HUES64 (cell line): ENCODE results near the gene CYP2F1.
"Not testable (repeated sequence)": the region's sequence is repeated elsewhere in the genome, so short reads cannot be mapped to it uniquely, and the experiment has no call there.

ENCODE experiments used
- H3K27ac ChIP-seq: 2 replicates; pipeline ENCODE4 v1.7.0; 2013; ENCODE audit warnings: low read depth, low read length, inconsistent platforms
- H3K27me3 ChIP-seq: 2 replicates; pipeline ENCODE4 v1.6.1; 2013; ENCODE audit warnings: mild to moderate bottlenecking, low read length; ENCODE audit not compliant: insufficient read depth
- H3K36me3 ChIP-seq: 2 replicates; pipeline ENCODE4 v1.6.1; 2013; ENCODE audit warnings: mild to moderate bottlenecking, low read length; ENCODE audit not compliant: insufficient read depth
- H3K4me1 ChIP-seq: 2 replicates; pipeline ENCODE4 v1.6.1; 2013; ENCODE audit warnings: mild to moderate bottlenecking, low read length, moderate library complexity; ENCODE audit not compliant: insufficient read depth
- H3K4me3 ChIP-seq: 2 replicates; pipeline ENCODE4 v1.5.1; 2013; ENCODE audit warnings: mild to moderate bottlenecking, low read length, moderate library complexity
- H3K9ac ChIP-seq: 2 replicates; pipeline ENCODE4 v1.6.1; 2013; ENCODE audit warnings: mild to moderate bottlenecking, low read depth, low read length
- H3K9me3 ChIP-seq: 2 replicates; pipeline ENCODE4 v1.6.1; 2013; ENCODE audit warnings: low read depth, low read length; ENCODE audit not compliant: insufficient read depth
- WGBS: fragments of 150-250, 120-280 bp; methylation state at CpG from one replicate; pipeline ENCODE4 v1.1.7; 2013; ENCODE audit warnings: missing lambda C conversion rate; 5-methylcytosine and 5-hydroxymethylcytosine counted together

Gene CYP2F1

GRCh38 chr19:41102210-41102609 is 12.0 kb upstream of the CYP2F1 start:
- H3K9ac ChIP-seq, H3K36me3 ChIP-seq, H3K4me1 ChIP-seq, H3K27ac ChIP-seq, H3K4me3 ChIP-seq, H3K27me3 ChIP-seq: not testable (repeated sequence)
- WGBS = 100% methylated on average over 1 of the region's 1 CpG
- peaks cover 11% of the 10 kb centered on the region for H3K9me3 ChIP-seq

GRCh38 chr19:41106177-41106576 is 8.1 kb upstream of the CYP2F1 start:
- Histone ChIP-seq H3K27ac (no peak overlapping the region), H3K9me3 (no peaks in the 10 kb centered on the region), H3K4me3 (no peak overlapping the region), H3K9ac (no peak overlapping the region), H3K36me3 (no peaks in the 10 kb centered on the region), H3K27me3 (no peaks in the 10 kb centered on the region), H3K4me1 (no peaks in the 10 kb centered on the region)
- 88% methylated on average over 3 of the region's 3 CpGs for WGBS

- Histone ChIP-seq H3K36me3 (no peaks in the 10 kb centered on the region), H3K4me1 (no peaks in the 10 kb centered on the region), H3K27ac (no peak overlapping the region), H3K9me3 (peaks cover 20% of the 10 kb centered on the region), H3K9ac (no peak overlapping the region), H3K27me3 (no peaks in the 10 kb centered on the region), H3K4me3 (no peak overlapping the region)
- 94% methylated on average over 9 of the region's 9 CpGs for WGBS
These were observed 2.9 kb upstream of the CYP2F1 start for GRCh38 chr19:41111296-41111695.

GRCh38 chr19:41111750-41112295 is 2.4 kb upstream of the CYP2F1 start:
- no peaks in the 10 kb centered on the region for H3K4me1 ChIP-seq
- peaks cover 20% of the 10 kb centered on the region for H3K9me3 ChIP-seq
- H3K9ac ChIP-seq = no peak overlapping the region
- H3K4me3 ChIP-seq = no peak overlapping the region
- no peaks in the 10 kb centered on the region for H3K27me3 ChIP-seq
- H3K27ac ChIP-seq = no peak overlapping the region
- H3K36me3 ChIP-seq = no peaks in the 10 kb centered on the region
- WGBS = 98% methylated on average over 5 of the region's 5 CpGs

- no peak overlapping the region for H3K9ac ChIP-seq
- H3K27ac ChIP-seq = no peak overlapping the region
- no peaks in the 10 kb centered on the region for H3K27me3 ChIP-seq
- H3K36me3 ChIP-seq = no peaks in the 10 kb centered on the region
- H3K4me3 ChIP-seq = no peak overlapping the region
- H3K4me1 ChIP-seq = no peaks in the 10 kb centered on the region
- WGBS = 83% methylated on average over 7 of the region's 7 CpGs
- peaks cover 20% of the 10 kb centered on the region for H3K9me3 ChIP-seq
These were observed 1.4 kb upstream of the CYP2F1 start for GRCh38 chr19:41112728-41113290.

GRCh38 chr19:41116261-41116660 is 2.0 kb downstream of the CYP2F1 start:
- Histone ChIP-seq H3K4me1 (no peaks in the 10 kb centered on the region), H3K36me3 (no peaks in the 10 kb centered on the region), H3K27ac (no peak overlapping the region), H3K9me3 (peaks cover 20% of the 10 kb centered on the region), H3K4me3 (no peak overlapping the region), H3K9ac (no peak overlapping the region), H3K27me3 (no peaks in the 10 kb centered on the region)
- 92% methylated on average over 8 of the region's 8 CpGs for WGBS

- H3K9me3 ChIP-seq, H3K9ac ChIP-seq, H3K4me3 ChIP-seq, H3K36me3 ChIP-seq, H3K4me1 ChIP-seq, H3K27me3 ChIP-seq, H3K27ac ChIP-seq: not testable (repeated sequence)
- WGBS = 95% methylated on average over 36 of the region's 41 CpGs
These were observed 7.0 kb downstream of the CYP2F1 start for GRCh38 chr19:41120929-41121911.

- H3K9ac ChIP-seq, H3K27me3 ChIP-seq, H3K36me3 ChIP-seq, H3K4me1 ChIP-seq, H3K9me3 ChIP-seq, H3K27ac ChIP-seq, H3K4me3 ChIP-seq: not testable (repeated sequence)
- WGBS = 95% methylated on average over 13 of the region's 13 CpGs
These were observed 8.6 kb downstream of the CYP2F1 start for GRCh38 chr19:41122846-41123245.

- 92% methylated on average over 11 of the region's 11 CpGs for WGBS
These were observed 9.6 kb downstream of the CYP2F1 start for GRCh38 chr19:41123716-41124294.

GRCh38 chr19:41126765-41127203 is 12.6 kb downstream of the CYP2F1 start:
- H3K9me3 ChIP-seq, H3K36me3 ChIP-seq, H3K4me3 ChIP-seq, H3K9ac ChIP-seq, H3K4me1 ChIP-seq, H3K27ac ChIP-seq, H3K27me3 ChIP-seq: not testable (repeated sequence)
- WGBS = 18% methylated on average over 1 of the region's 2 CpGs

More at GRCh38 chr19:41123716-41124294, 9.6 kb downstream of the CYP2F1 start:
- Histone ChIP-seq H3K27me3 (peaks cover 4% of the 10 kb centered on the region; the same call in 1 of the 2 replicates), H3K9me3 (no peaks in the 10 kb centered on the region), H3K4me1 (no peaks in the 10 kb centered on the region), H3K36me3 (no peaks in the 10 kb centered on the region), H3K4me3 (no peak overlapping the region), H3K27ac (no peak overlapping the region), H3K9ac (no peak overlapping the region)

- H3K4me1 ChIP-seq, H3K27me3 ChIP-seq, H3K9me3 ChIP-seq, H3K27ac ChIP-seq, H3K9ac ChIP-seq, H3K36me3 ChIP-seq, H3K4me3 ChIP-seq: not testable (repeated sequence)
- 81% methylated on average over 7 of the region's 7 CpGs for WGBS
These were observed 13.1 kb downstream of the CYP2F1 start for GRCh38 chr19:41127362-41127761.
